GM12891 (cell line): ENCODE data around the gene LMX1A.

ENCODE experiments used
- POLR2A ChIP-seq: IDR thresholded peaks from 2 replicates; pipeline ENCODE4 v1.6.1; 2011; ENCODE audit warnings: low read depth, low read length, control low read depth
- POLR2AphosphoS5 ChIP-seq: IDR thresholded peaks from 2 replicates; pipeline ENCODE4 v1.6.1; 2011; ENCODE audit warnings: low read depth, low read length, control low read depth
- POU2F2 ChIP-seq: IDR thresholded peaks from 2 replicates; pipeline ENCODE4 v1.6.1; 2011; ENCODE audit warnings: low read depth, mild to moderate bottlenecking, control low read depth, low read length, moderate library complexity

GRCh38 chr1:165351863-165352441, 4.6 kb downstream of the LMX1A start:
- no peak for TF ChIP-seq POU2F2
- no peak for TF ChIP-seq POLR2A
- TF ChIP-seq POLR2AphosphoS5, result no peak
